SK-N-SH (cell line): ENCODE data around the gene IMPG1. TPM values are rescaled to one million over a fixed set of nuclear protein-coding genes. Genes with fewer than 3 reads are reported as not detected.

Experiments
- CTCF ChIA-PET: fragments of 300-600, 350-600 bp; formaldehyde crosslinking; extraction: SDS; loops from one replicate; lab custom pipeline; 2021; lab: Yijun Ruan, JAX
- POLR2A ChIA-PET: fragments of 350-600 bp; sonication (Branson Sonifier 250); formaldehyde crosslinking; extraction: SDS; loops from one replicate; lab custom pipeline; 2020; ENCODE audit warnings: antibody characterized with exemption, inconsistent platforms; lab: Yijun Ruan, JAX
- DNase-seq: peaks from one replicate; pipeline ENCODE4 v3.0.0; 2012
- H2AFZ ChIP-seq: fragments of 200-600 bp; sonication (generic); 2 replicates; pipeline ENCODE4 v1.8.1; 2016; ENCODE audit warnings: antibody characterized with exemption, mild to moderate bottlenecking, low read depth
- H3F3A ChIP-seq: fragments of 200-600 bp; sonication (generic); replicated peaks from 2 replicates; pipeline ENCODE3; 2016; ENCODE audit warnings: antibody characterized with exemption, mild to moderate bottlenecking; ENCODE audit not compliant: insufficient read depth
- H3K27ac ChIP-seq, 2 experiments: fragments of 200-500 bp in 1 of 2; fragments of 200-600 bp in 1 of 2; sonication (Bioruptor generic) in 1 of 2; sonication (generic), shearing (Covaris generic) in 1 of 2; 2 replicates each; pipeline versions ENCODE4 v1.5.1 to v1.6.1; 2014 to 2016; ENCODE audit warnings: low read depth in 2 of 2, inconsistent platforms in 1 of 2, low read length in 1 of 2, mild to moderate bottlenecking in 1 of 2, mixed read lengths in 1 of 2
- H3K27me3 ChIP-seq: fragments of 200-600 bp; sonication (generic), shearing (Covaris generic); 2 replicates; pipeline ENCODE4 v1.6.1; 2016; ENCODE audit warnings: mixed run types; ENCODE audit not compliant: insufficient read depth
- H3K36me3 ChIP-seq, 2 experiments: fragments of 200-500 bp in 1 of 2; fragments of 200-600 bp in 1 of 2; sonication (Bioruptor generic) in 1 of 2; sonication (generic) in 1 of 2; replicated peaks in 1 of 2; 2 replicates each; pipeline versions ENCODE3 to v1.5.1; 2014 to 2016; ENCODE audit warnings: low read length in 1 of 2, mild to moderate bottlenecking in 1 of 2; ENCODE audit not compliant: insufficient read depth in 2 of 2, control insufficient read depth in 1 of 2
- H3K4me1 ChIP-seq, 2 experiments: fragments of 200-500 bp in 1 of 2; fragments of 200-600 bp in 1 of 2; sonication (Bioruptor generic) in 1 of 2; sonication (generic), shearing (Covaris generic) in 1 of 2; 2 replicates each; pipeline versions ENCODE4 v1.5.1 to v1.6.1; 2014 to 2016; ENCODE audit warnings: low read depth in 1 of 2, low read length in 1 of 2, mixed run types in 1 of 2; ENCODE audit not compliant: insufficient read depth in 2 of 2, control insufficient read depth in 1 of 2
- H3K4me2 ChIP-seq: fragments of 200-600 bp; sonication (generic), shearing (Covaris generic); 2 replicates; pipeline ENCODE4 v1.6.1; 2017; ENCODE audit warnings: mixed run types
- H3K4me3 ChIP-seq, 2 experiments: fragments of 200-500 bp in 1 of 2; fragments of 200-600 bp in 1 of 2; sonication (Bioruptor generic) in 1 of 2; sonication (generic), shearing (Covaris generic) in 1 of 2; 2 replicates each; pipeline versions ENCODE4 v1.5.1 to v1.8.1; 2014 to 2016; ENCODE audit warnings: low read depth in 2 of 2, inconsistent platforms in 1 of 2, low read length in 1 of 2, mild to moderate bottlenecking in 1 of 2, mixed read lengths in 1 of 2, moderate library complexity in 1 of 2
- H3K79me2 ChIP-seq: fragments of 200-600 bp; sonication (generic); 2 replicates; pipeline ENCODE4 v1.8.1; 2017; ENCODE audit warnings: mild to moderate bottlenecking; ENCODE audit not compliant: insufficient read depth
- H3K9ac ChIP-seq: fragments of 200-600 bp; sonication (generic); 2 replicates; pipeline ENCODE4 v1.6.1; 2017; ENCODE audit warnings: mixed run types
- H3K9me2 ChIP-seq: fragments of 200-600 bp; sonication (generic); 2 replicates; pipeline ENCODE4 v1.6.1; 2017; ENCODE audit warnings: mixed run types
- H3K9me3 ChIP-seq: fragments of 200-600 bp; sonication (generic); 2 replicates; pipeline ENCODE4 v1.6.1; 2017; ENCODE audit warnings: mixed run types, mild to moderate bottlenecking, moderate library complexity
- H4K20me1 ChIP-seq: fragments of 200-600 bp; sonication (generic); 2 replicates; pipeline ENCODE4 v1.6.1; 2017; ENCODE audit warnings: mild to moderate bottlenecking, mixed run types; ENCODE audit not compliant: insufficient read depth
- ELF1 ChIP-seq: IDR thresholded peaks from 2 replicates; pipeline ENCODE4 v1.4.0; 2012
- EP300 ChIP-seq, 2 experiments: IDR thresholded peaks; 2 replicates each; pipeline versions ENCODE4 v1.4.0 to v1.6.1; 2012; ENCODE audit warnings: borderline replicate concordance in 1 of 2, low read depth in 1 of 2, low read length in 1 of 2
- EZH2phosphoT487 ChIP-seq: fragments of 200-600 bp; sonication (generic); IDR thresholded peaks from 2 replicates; pipeline ENCODE4 v1.6.1; 2017; ENCODE audit warnings: low read depth, mixed run types, mild to moderate bottlenecking, antibody characterized with exemption, moderate library complexity, borderline replicate concordance
- MXI1 ChIP-seq: IDR thresholded peaks from 2 replicates; pipeline ENCODE4 v1.6.1; 2012; ENCODE audit warnings: mild to moderate bottlenecking, low read depth, low read length, improper control_type of control experiment
- POLR2AphosphoS5 ChIP-seq: IDR thresholded peaks from 2 replicates; pipeline ENCODE4 v1.6.1; 2012; ENCODE audit warnings: low read depth, low read length
- RAD21 ChIP-seq: IDR thresholded peaks from 2 replicates; pipeline ENCODE4 v1.6.1; 2012; ENCODE audit warnings: mild to moderate bottlenecking, low read length
- RCOR1 ChIP-seq: fragments of 150-350 bp; IDR thresholded peaks from 2 replicates; pipeline ENCODE4 v1.6.1; 2017; ENCODE audit warnings: antibody characterized with exemption, low read length
- RFX5 ChIP-seq: IDR thresholded peaks from 2 replicates; pipeline ENCODE4 v1.6.1; 2012; ENCODE audit warnings: mild to moderate bottlenecking, improper control_type of control experiment, low read length
- RXRA ChIP-seq: IDR thresholded peaks from 2 replicates; pipeline ENCODE4 v1.4.0; 2012; ENCODE audit warnings: low read depth, mild to moderate bottlenecking, borderline replicate concordance
- SIN3A ChIP-seq: IDR thresholded peaks from 2 replicates; pipeline ENCODE4 v1.6.1; 2012; ENCODE audit warnings: low read depth, mild to moderate bottlenecking, low read length, moderate library complexity, borderline replicate concordance
- SMC3 ChIP-seq: IDR thresholded peaks from 2 replicates; pipeline ENCODE4 v1.6.1; 2012; ENCODE audit warnings: low read depth, low read length, improper control_type of control experiment
- WGBS: methylation state at CpG from one replicate; pipeline ENCODE4 v1.1.6; 2017; ENCODE audit warnings: low lambda C conversion rate; 5-methylcytosine and 5-hydroxymethylcytosine counted together
- polyA plus RNA-seq, 3 experiments: library from polyadenylated mRNA; depleted of rRNA; stranded (reverse); fragments of >200 nt; gene quantifications; 2 replicates each; pipeline ENCODE4 v1.2.3, GENCODE V29; 2012
- TF ChIP-seq, protein P1 (sequence below): fragments of 200-600 bp; sonication (generic); IDR thresholded peaks from 2 replicates; pipeline ENCODE4 v1.6.1; 2017; ENCODE audit warnings: antibody characterized with exemption, mild to moderate bottlenecking, moderate library complexity
- TF ChIP-seq, protein P2 (sequence below): IDR thresholded peaks from 2 replicates; pipeline ENCODE4 v1.6.1; 2012; ENCODE audit warnings: mild to moderate bottlenecking, low read depth, low read length, moderate library complexity
- TF ChIP-seq, protein P3 (sequence below): IDR thresholded peaks from 2 replicates; pipeline ENCODE4 v1.4.0; 2012; ENCODE audit warnings: low read depth
- TF ChIP-seq, protein P4 (sequence below): IDR thresholded peaks from 2 replicates; pipeline ENCODE4 v1.4.0; 2012; ENCODE audit warnings: low read depth, borderline replicate concordance

The IMPG1 gene
- polyA plus RNA-seq, 1 of the 3 experiments (the other 2 are of a cell fraction), result not detected

DNA sequence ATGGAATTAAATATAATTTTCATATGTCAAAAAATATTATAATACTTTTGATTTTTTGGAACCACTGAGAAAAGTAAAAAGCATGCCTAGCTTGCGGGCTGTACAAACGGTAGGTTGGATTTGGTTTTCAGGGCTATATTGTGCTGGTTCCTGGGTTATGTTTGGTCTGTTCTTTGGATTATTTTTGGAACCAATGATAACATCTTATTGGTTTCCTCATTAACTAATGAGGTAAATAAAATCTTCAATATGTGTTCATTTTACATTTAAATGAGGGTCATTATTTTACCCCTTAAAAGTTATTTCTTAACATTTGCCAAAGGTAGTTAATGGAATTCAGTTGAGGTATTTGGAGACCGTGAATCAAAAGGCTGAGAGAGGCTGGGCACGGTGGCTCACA is 96.6 kb downstream of the IMPG1 start:
- H3K4me3 ChIP-seq, result no peak overlapping the region
- H3K4me1 ChIP-seq, result no peaks in the 10 kb centered on the region
- no peak overlapping the region for H3K27ac ChIP-seq
- H3K9me3 ChIP-seq, result no peaks in the 10 kb centered on the region
- no peak overlapping the region for H3K9ac ChIP-seq
- no peaks in the 10 kb centered on the region for H4K20me1 ChIP-seq
- no peaks in the 10 kb centered on the region; the same call in 1 of the 2 replicates for H3K27me3 ChIP-seq
- POLR2A ChIA-PET, result no interaction called here
- CTCF ChIA-PET, result no interaction called here
- no peak overlapping the region for H2AFZ ChIP-seq
- 50% methylated on average over 4 of the region's 4 CpGs for WGBS
- TF ChIP-seq EP300 (IDR thresholded peaks at IDR 0.05; ENCODE audit: borderline replicate concordance in 1 of 2, low read depth in 1 of 2, low read length in 1 of 2) (no peak), RAD21 (no peak), RXRA (no peak), RFX5 (no peak), RCOR1 (no peak), MXI1 (no peak), SIN3A (no peak), SMC3 (no peak)
- TF ChIP-seq, protein P1, sequence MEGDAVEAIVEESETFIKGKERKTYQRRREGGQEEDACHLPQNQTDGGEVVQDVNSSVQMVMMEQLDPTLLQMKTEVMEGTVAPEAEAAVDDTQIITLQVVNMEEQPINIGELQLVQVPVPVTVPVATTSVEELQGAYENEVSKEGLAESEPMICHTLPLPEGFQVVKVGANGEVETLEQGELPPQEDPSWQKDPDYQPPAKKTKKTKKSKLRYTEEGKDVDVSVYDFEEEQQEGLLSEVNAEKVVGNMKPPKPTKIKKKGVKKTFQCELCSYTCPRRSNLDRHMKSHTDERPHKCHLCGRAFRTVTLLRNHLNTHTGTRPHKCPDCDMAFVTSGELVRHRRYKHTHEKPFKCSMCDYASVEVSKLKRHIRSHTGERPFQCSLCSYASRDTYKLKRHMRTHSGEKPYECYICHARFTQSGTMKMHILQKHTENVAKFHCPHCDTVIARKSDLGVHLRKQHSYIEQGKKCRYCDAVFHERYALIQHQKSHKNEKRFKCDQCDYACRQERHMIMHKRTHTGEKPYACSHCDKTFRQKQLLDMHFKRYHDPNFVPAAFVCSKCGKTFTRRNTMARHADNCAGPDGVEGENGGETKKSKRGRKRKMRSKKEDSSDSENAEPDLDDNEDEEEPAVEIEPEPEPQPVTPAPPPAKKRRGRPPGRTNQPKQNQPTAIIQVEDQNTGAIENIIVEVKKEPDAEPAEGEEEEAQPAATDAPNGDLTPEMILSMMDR, result no peak
- TF ChIP-seq, protein P2, sequence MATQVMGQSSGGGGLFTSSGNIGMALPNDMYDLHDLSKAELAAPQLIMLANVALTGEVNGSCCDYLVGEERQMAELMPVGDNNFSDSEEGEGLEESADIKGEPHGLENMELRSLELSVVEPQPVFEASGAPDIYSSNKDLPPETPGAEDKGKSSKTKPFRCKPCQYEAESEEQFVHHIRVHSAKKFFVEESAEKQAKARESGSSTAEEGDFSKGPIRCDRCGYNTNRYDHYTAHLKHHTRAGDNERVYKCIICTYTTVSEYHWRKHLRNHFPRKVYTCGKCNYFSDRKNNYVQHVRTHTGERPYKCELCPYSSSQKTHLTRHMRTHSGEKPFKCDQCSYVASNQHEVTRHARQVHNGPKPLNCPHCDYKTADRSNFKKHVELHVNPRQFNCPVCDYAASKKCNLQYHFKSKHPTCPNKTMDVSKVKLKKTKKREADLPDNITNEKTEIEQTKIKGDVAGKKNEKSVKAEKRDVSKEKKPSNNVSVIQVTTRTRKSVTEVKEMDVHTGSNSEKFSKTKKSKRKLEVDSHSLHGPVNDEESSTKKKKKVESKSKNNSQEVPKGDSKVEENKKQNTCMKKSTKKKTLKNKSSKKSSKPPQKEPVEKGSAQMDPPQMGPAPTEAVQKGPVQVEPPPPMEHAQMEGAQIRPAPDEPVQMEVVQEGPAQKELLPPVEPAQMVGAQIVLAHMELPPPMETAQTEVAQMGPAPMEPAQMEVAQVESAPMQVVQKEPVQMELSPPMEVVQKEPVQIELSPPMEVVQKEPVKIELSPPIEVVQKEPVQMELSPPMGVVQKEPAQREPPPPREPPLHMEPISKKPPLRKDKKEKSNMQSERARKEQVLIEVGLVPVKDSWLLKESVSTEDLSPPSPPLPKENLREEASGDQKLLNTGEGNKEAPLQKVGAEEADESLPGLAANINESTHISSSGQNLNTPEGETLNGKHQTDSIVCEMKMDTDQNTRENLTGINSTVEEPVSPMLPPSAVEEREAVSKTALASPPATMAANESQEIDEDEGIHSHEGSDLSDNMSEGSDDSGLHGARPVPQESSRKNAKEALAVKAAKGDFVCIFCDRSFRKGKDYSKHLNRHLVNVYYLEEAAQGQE, result no peak
- TF ChIP-seq, protein P3, sequence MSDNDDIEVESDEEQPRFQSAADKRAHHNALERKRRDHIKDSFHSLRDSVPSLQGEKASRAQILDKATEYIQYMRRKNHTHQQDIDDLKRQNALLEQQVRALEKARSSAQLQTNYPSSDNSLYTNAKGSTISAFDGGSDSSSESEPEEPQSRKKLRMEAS, result no peak
- no peak overlapping the region for H3K4me2 ChIP-seq
- H3F3A ChIP-seq, result no peaks in the 10 kb centered on the region
- H3K79me2 ChIP-seq, result no peaks in the 10 kb centered on the region
- no peaks in the 10 kb centered on the region for H3K36me3 ChIP-seq
- H3K9me2 ChIP-seq, result no peaks in the 10 kb centered on the region
- no peak for DNase-seq

DNA sequence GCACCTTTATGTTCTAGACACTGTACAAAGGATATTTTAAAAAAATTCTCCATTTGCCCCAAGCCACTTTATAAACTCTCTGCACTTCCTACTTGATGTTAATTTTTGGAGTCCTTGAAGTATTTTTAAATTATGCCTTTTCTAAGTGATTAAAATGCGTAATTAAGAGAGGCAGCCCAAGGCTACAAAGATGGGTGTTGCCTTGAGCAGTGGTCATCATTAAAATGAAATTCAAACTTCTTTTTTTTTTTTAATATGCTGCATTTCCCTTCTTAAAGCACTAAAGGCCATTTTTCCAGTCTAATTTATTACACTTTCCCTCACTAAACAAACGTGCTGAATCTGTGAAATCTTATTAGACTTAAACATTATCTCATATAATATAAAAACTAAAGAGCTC is 102.4 kb downstream of the IMPG1 start:
- CTCF ChIA-PET, result no interaction called here

More for the DNA sequence above, 102.4 kb downstream of the IMPG1 start:
- 4% methylated on average over 2 of the region's 2 CpGs for WGBS
- Histone ChIP-seq H3K4me3 (no peak overlapping the region), H3K27ac (no peak overlapping the region), H3F3A (no peaks in the 10 kb centered on the region), H3K36me3 (no peaks in the 10 kb centered on the region), H3K9me3 (no peaks in the 10 kb centered on the region), H3K9ac (no peak overlapping the region), H4K20me1 (no peaks in the 10 kb centered on the region), H2AFZ (no peak overlapping the region), H3K9me2 (no peaks in the 10 kb centered on the region), H3K79me2 (no peaks in the 10 kb centered on the region), H3K4me2 (no peak overlapping the region), H3K27me3 (no peaks in the 10 kb centered on the region; the same call in 1 of the 2 replicates), H3K4me1 (no peaks in the 10 kb centered on the region)
- TF ChIP-seq, protein P4, sequence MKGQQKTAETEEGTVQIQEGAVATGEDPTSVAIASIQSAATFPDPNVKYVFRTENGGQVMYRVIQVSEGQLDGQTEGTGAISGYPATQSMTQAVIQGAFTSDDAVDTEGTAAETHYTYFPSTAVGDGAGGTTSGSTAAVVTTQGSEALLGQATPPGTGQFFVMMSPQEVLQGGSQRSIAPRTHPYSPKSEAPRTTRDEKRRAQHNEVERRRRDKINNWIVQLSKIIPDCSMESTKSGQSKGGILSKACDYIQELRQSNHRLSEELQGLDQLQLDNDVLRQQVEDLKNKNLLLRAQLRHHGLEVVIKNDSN, result no peak
- no peak for TF ChIP-seq RAD21
- TF ChIP-seq ELF1, result no peak
- no peak for TF ChIP-seq POLR2AphosphoS5
- no peak for TF ChIP-seq EZH2phosphoT487
- POLR2A ChIA-PET, result no interaction called here
- DNase-seq, result no peak
